Hematopoietic multipotent progenitor cell treated with erythropoietin and hydrocortisone succinate and interleukin-3 and kit ligand, for 15 days (in vitro differentiated cells): ENCODE data around the gene MYO18A.

Source experiments
- DNase-seq: peaks from one replicate; pipeline ENCODE4 v3.0.0-alpha.2; 2015; ENCODE audit warnings: low spot score

The MYO18A gene

DNA sequence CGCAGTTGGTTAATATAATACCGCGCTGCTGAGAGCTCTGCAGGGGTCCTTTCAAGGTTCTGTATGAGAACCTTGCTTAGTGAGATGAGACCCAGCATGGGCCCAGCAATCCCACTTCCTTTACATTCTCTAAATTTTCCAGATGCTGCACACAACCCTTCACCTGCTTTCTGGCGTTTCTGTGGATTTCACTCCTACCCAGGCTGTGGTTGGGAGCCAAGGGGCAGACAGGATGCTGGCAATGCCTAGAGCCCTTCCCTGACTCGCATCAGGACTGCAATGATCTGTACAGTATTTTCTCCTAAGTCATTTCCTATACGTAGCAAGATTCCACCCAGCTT, 147.4 kb downstream of the MYO18A start:
- DNase-seq, result no peak

DNA sequence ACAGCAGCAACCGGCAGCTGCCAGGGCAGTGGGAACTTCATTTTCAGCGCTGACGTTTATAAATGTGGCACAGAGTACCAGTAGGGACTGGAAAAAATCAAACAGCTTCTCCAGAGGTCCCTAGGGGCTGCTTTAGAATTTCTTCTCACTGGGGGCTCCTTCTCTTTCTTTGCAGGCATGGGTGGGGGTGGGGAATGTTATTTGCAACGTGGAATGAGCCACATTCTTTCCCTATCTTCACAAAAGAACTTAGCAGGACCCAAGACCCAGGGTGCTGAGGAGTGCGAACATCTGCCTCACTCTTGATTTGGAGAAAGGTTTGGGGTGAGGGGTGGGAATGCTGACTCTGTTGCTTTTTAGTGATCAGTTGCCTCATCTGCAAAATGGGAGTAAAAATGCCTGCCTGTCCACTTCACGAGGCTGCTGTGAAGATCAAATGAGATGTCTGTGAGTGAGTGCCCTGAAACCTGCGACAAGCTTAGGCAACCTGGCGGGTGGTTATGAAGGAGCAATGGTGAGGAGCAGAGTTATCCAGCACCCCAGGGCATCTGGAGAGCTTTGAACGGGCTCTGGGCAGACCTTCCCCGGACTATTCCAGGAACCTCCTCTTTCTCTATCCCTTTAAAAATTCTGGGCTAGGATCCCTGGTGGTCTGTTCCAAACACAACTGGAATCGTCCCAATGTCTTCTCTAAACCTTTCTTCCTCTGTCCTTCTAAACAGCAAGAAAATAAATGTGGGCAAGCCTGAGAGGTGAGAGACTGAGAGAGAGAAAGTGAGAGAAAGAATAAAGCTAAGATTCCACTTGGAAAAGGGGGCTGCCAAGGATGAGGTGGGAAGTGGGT, 148.0 kb downstream of the MYO18A start:
- no peak for DNase-seq

DNA sequence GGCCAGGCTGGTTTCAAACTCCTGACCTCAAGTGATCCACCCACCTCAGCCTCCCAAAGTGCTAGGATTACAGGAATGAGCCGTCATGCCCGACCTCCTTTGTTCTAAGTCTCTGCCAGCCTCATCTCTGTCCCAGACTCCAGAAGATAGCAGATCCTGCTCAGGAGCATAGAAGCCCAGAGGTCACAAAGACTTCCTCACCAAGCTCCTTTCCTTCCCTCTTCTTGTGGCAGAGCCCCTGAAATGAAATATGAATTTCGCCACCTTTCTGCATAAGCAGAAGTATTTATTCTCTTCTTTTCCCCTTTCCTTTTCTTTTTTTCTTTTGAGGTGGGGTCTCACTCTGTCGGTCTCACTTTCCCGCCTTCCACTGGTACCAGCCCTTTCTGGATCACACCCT, 148.7 kb downstream of the MYO18A start:
- DNase-seq, result no peak

- no peak for DNase-seq
These were observed 155.8 kb downstream of the MYO18A start for GRCh38 chr17:29024316-29024952.

DNA sequence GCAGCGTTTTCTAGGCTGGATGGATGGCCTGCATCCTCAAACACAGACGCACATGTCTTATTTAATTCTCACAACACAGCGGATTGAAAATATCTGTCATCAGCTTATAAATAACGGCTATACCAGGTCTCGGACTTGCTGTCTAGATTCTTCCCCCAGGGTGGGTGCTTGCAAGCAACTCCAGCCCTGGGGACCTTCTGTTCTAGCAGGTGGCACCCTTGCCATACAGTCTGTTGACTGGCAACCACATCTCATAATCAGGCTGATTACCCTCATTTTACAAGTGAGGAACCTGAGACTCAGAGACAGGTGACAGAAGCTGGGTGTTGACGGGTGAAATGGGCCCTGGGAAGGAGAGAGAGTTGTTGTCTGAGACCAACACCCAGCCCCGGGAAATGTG, 158.1 kb downstream of the MYO18A start:
- DNase-seq, result no peak

DNA sequence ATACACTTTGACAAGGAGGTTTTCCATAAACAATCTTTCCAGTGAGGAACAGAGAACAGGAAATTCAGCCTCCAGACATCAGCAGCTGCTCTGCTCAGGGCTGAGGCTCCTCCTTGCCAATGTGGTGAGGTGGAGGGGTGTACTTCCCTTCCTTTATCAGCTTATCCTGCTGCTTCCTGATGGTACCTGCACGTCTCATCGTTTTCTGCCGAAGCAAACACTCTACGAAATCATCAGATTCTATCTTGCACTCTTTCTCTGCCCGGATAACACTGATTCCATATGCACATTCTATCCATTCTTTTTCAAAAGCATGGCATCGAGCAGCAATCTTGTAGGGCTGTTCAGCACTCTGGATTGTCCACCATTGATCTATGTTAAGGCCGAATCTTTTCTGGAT, 159.0 kb downstream of the MYO18A start:
- no peak for DNase-seq
